PC-9 (cell line): ENCODE measurements around the gene POLA1.

Experiments
- CTCF ChIP-seq: fragments of 200-600 bp; sonication (generic); conservative IDR thresholded peaks from 2 replicates; pipeline ENCODE4 v1.6.1; 2017; ENCODE audit warnings: mixed run types, antibody characterized with exemption, mild to moderate bottlenecking, moderate library complexity
- EZH2 ChIP-seq: fragments of 200-600 bp; sonication (generic); IDR thresholded peaks from 2 replicates; pipeline ENCODE4 v1.8.0; 2017; ENCODE audit warnings: antibody characterized with exemption, low read depth

GRCh38 chrX:25019707-25020390 is 326.1 kb downstream of the POLA1 start:
- TF ChIP-seq CTCF (no peak), EZH2 (no peak)
